K562 (cell line): Measurements from ENCODE around the gene GCN1. TPM values are rescaled to one million over a fixed set of nuclear protein-coding genes. Genes with fewer than 3 reads are reported as not detected.

Experiments used
- CBX3 ChIP-seq, 2 experiments: IDR thresholded peaks; 1 replicate in 1 of 2; 2 replicates in 1 of 2; pipeline ENCODE4 v1.6.1; 2012; ENCODE audit warnings: inconsistent platforms in 2 of 2, low read length in 2 of 2, borderline replicate concordance in 1 of 2, control low read depth in 1 of 2
- CCAR2 ChIP-seq: fragments of 200-400 bp; formaldehyde crosslinking; IDR thresholded peaks from 2 replicates; pipeline ENCODE4 v1.6.1; 2017; ENCODE audit warnings: mild to moderate bottlenecking, low read depth, low read length
- CREB3 ChIP-seq: fragments of 450-650 bp; conservative IDR thresholded peaks from 2 replicates; pipeline ENCODE4 v1.6.1; 2016; ENCODE audit warnings: missing genetic modification characterization, low read depth, mild to moderate bottlenecking, missing compliant biosample characterization, moderate library complexity
- HOMEZ ChIP-seq: fragments of 250-450 bp; sonication (Bioruptor Pico); IDR thresholded peaks from 2 replicates; pipeline ENCODE4 v1.4.0; 2020; ENCODE audit warnings: mild to moderate bottlenecking, moderate library complexity
- MBD2 ChIP-seq: sonication (generic); IDR thresholded peaks from 2 replicates; pipeline ENCODE4 v1.6.1; 2016; ENCODE audit warnings: low read depth, borderline replicate concordance
- PHF8 ChIP-seq: fragments of 200-600 bp; sonication (generic); IDR thresholded peaks from 2 replicates; pipeline ENCODE4 v1.6.1; 2012; ENCODE audit warnings: mixed run types, mild to moderate bottlenecking, inconsistent platforms, low read length, moderate library complexity, borderline replicate concordance
- RFX5 ChIP-seq: IDR thresholded peaks from 2 replicates; pipeline ENCODE4 v1.6.1; 2011; ENCODE audit warnings: low read depth, mild to moderate bottlenecking, improper control_type of control experiment, low read length
- ZMIZ1 ChIP-seq, 2 experiments: fragments of 150-350 bp in 1 of 2; IDR thresholded peaks; 2 replicates each; pipeline ENCODE4 v1.6.1; 2012 to 2016; ENCODE audit warnings: low read depth in 2 of 2, low read length in 2 of 2, mild to moderate bottlenecking in 1 of 2, moderate library complexity in 1 of 2
- ZNF436 ChIP-seq: fragments of 250-450, 450-650 bp; sonication (Bioruptor Pico); formaldehyde crosslinking; IDR thresholded peaks from 2 replicates; pipeline ENCODE4 v1.7.0; 2020; ENCODE audit warnings: mild to moderate bottlenecking
- ZNF780A ChIP-seq: fragments of 250-450 bp; sonication (Bioruptor Pico); IDR thresholded peaks from 2 replicates; pipeline ENCODE4 v1.5.0; 2021; ENCODE audit warnings: mild to moderate bottlenecking
- polyA plus RNA-seq, 8 experiments: library from polyadenylated mRNA; depleted of rRNA in 4 of 8; stranded (reverse) in 5 of 8; unstranded in 3 of 8; fragments of >200 nt; fragmentation: Nextera tagmentation in 2 of 8; fragmentation: Illumina TruSeq in 1 of 8; extraction: Ambion mirVana in 2 of 8; extraction: Trizol in 1 of 8; gene quantifications; 2 replicates each; pipeline versions ENCODE4 v1.2.1 to v1.2.3, GENCODE V29; 2011 to 2014; ENCODE audit warnings: inconsistent platforms in 1 of 8, missing spikeins in 1 of 8
- total RNA-seq, 7 experiments: library from RNA; depleted of rRNA in 6 of 7; stranded (reverse); fragments of >200 nt in 6 of 7; fragmentation: Illumina TruSeq in 2 of 7; extraction: Trizol in 2 of 7; gene quantifications; 2 replicates each; pipeline versions ENCODE4 v1.2.1 to v1.2.3, GENCODE V29; 2011 to 2021; ENCODE audit warnings: low replicate concordance in 1 of 7

GCN1 gene
- total and polyA plus RNA-seq, 9 of the 15 experiments (the other 6 are each of a cell fraction or from before 2014, with no cell fraction given): 11.9 to 190 (median 51.7) TPM

- TF ChIP-seq CREB3 (no peak), RFX5 (no peak), CCAR2 (no peak), MBD2 (no peak), ZNF436 (CRISPR knock-in tag) (no peak), ZNF780A (no peak), ZMIZ1 (IDR thresholded peaks at IDR 0.05; ENCODE audit: low read depth in 2 of 2, low read length in 2 of 2) (no peak), CBX3 (IDR thresholded peaks at IDR 0.05; ENCODE audit: borderline replicate concordance in 1 of 2, low read length in 2 of 2) (no peak), HOMEZ (CRISPR knock-in tag) (no peak), PHF8 (no peak)
These were observed 23.9 kb downstream of the GCN1 start (continued) for GRCh38 chr12:120170631-120171030.
